ENCODE results near the gene INPP4B.
"Not testable (repeated sequence)": the region's sequence is repeated elsewhere in the genome, so short reads cannot be mapped to it uniquely, and the experiment has no call there.

The INPP4B gene

DNA sequence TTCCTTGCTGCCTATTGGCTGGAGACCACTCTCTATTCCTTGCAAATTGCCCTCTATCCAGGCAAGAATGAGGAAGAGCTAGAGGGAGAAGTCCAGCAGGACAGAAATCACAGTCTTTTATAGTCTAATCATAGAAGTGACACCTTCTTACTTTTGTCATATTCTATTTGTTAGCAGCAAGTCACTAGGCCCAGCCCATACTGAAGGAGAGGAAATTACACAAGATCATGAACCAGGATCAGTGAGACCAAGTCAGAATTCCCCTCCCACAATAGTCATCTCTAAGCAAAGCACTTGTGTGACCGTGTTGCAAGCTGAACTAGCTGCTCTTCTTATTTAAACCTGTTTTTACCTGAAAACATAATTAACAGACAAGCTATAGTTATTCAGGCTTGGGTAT is 317.7 kb downstream of the INPP4B start:
- no peak for DNase-seq

DNA sequence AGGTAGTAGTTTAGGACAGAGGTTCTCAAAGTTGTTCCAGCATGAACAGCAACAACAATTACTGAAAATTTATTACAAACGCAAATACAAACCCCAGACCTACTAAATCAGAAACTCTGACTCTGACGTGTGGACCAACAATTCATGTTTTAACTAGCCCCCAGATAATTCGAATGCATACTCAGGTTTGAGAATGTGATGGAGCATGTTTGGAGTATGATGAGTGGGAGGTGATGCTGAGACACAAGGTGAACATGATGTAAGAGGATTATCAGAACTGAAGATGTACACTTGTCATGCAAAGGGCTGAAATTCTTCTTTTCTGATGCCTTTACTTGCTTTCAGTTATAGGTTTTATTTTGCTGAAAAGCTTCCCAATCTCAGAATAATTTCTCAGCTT is 323.0 kb downstream of the INPP4B start:
- no peak for DNase-seq

DNA sequence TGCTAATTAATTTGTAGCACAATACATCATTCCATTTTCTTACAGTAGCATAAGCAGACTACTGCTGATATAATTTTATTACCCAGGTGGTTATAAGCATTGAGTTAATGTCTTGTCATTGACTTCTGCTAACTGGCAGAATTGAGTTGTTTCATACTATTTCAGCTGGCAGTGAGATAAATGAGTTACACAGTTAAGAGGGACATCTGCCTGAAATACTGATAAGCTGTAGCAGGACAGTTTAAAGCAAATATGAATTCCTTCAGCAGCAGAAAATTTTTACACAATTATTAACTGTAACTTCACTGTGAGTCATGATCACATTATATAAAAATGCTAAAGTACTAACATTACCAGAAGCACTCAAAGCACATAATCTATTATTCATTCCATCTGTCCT is 326.8 kb downstream of the INPP4B start:
- no peak for DNase-seq

DNA sequence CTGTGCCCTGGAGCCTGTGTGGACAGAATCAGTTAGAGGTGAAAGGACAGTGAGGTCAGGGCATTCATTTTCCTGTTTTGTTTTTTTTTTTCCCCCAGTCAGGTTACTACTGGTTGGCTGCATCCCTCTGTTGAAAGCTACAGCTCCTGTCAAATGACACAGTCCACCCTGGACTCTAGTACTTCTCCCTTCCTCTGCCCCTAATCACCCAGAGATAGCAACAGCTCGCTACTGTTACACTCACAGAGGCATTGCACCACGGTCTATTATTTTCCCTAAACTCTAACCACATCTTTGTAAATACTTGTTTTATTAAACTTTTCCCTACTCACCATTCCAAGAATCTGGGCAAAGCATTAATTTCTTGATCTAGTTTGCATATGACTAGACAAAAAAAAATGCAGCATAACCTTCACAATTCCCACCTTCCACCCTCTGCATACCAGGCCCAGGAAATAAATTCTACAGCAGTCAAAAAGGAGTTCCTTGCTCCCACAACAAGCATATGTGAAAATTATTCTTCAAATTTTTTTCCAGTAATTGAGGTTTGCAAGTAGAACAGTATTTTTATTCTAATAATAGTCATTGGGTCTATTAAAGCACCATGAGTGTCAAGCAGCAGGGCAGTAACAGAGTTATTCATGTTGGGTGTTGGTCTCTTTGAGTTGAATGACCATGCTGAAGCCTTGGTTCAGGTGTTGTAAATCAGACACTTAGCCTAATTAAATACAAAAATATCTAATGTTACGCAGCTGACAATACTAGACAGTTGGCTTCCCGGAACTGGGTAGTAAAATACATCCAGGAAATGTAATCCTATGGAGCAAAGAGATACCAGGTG is 329.2 kb downstream of the INPP4B start:
- DNase-seq = no peak

DNA sequence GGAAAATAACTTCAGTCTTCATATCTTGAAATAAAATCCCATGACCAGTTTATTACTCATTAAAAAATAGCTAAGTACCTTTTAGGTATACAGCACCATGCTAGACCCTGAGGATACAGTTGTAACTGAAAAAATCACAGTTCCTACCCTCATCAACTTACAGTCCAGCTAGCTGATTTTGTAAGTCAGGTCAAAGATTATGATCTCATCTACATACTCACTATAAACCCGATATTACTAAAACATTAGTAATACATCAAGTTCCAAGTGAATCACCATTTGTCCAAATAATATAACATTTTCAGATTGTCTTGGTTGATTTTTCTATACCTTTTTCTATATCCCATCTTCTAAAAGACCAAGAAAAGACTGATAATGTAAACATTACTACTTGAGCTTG is 333.9 kb downstream of the INPP4B start:
- DNase-seq = no peak

DNA sequence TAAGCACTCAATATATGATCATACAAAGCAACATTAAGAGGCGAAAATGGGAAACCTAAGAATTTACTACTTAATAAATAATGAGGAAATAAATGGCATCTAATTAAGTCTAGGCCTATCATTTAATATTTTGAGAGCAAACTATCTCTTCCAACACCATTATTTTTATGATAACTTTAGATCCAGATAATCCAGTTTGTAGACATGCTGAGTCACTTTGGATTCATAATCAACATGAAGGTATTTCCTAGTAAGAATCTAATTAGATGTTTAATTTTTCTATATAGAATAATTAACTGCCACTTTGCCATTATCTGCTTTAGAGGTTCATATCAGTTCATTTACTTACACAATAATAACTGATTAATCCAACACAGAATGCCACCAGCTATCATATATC is 336.2 kb downstream of the INPP4B start:
- no peak for DNase-seq

DNA sequence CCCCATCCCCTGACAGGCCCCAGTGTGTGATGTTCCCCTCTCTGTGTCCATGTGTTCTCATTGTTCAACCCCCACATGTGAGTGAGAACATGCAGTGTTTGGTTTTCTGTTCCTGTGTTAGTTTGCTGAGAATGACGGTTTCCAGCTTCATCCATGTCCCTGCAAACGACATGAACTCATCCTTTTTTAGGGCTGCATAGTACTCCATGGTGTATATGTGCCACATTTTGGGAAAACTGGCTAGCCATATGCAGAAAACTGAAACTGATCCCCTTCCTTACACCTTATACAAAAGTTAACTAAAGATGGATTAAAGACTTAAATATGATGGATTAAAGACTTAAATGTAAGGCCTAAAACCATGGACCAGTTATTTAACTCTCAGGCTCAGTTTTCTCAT is 336.7 kb downstream of the INPP4B start:
- DNase-seq = not testable (repeated sequence)

DNA sequence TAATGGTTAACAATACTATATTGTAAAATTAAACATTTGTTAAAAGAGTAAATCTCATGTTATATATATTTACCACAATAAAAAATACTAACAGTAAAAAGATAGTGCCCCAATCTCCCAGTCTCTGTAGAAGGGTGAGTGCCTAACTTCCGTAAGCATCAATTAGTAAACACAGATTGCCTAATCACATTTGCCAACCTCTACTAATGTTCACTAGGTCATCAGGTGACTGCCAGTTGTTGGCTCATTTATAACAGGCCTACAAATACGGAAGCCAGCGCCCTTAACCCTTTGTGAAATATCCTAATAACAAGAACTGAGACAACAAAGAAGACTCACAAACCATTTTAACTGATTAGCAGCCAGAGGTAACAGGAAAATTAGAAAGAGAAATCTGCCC is 345.1 kb downstream of the INPP4B start:
- DNase-seq = no peak

DNA sequence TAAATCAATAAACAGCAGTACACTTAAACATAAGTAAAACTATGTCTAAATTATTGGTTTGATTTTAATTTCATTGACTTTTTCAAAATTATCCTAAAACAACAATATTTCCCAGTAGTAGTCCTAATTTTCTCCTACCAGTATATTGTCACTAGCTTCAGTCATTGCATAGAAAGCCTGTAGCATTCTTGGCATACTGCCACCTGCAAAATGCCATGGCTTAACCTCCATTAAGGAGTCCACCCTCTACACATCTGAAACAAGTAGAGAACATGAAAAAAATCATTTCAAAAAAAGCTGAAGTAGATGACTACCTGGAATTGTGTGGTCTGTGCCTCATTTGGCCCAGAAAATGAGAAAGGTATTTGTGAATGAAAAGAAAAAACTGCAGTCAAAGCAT is 348.5 kb downstream of the INPP4B start:
- no peak for DNase-seq

DNA sequence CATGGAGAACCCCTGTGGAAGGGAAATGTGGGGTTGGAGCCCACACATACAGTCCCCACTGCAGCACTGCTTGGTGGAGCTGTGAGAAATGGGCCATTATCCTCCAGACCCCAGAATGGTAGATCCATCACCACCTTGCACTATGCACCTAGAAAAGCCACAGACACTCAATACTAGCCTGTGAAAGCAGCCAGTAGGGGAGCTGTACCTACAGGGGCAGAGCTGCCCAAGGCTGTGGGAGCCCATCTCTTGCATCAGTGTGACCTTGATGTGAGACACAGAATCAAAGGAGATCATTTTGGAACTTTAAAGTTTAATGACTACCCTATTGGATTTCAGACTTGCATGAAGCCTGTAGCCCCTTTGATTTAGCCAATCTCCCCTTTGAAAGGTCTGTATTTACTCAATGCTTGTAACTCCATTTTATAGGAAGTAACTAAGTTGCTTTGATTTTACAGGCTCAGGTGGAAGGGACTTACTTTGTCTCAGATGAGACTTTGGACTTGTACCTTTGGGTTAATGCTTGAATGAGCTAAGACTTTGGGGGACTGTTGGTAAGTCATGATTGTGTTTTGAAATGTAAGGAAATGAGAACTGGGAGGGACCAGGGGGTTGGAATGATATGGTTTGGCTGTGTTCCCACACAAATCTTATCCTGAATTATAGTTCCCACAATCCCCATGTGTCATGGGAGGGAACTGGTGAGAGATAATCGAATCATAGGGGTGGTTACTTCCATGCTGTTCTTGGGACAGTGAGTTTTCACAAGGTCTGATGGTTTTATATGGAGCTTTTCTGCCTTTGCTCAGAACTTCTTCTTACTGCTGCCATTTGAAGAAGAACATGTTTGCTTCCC is 352.6 kb downstream of the INPP4B start:
- DNase-seq = no peak

DNA sequence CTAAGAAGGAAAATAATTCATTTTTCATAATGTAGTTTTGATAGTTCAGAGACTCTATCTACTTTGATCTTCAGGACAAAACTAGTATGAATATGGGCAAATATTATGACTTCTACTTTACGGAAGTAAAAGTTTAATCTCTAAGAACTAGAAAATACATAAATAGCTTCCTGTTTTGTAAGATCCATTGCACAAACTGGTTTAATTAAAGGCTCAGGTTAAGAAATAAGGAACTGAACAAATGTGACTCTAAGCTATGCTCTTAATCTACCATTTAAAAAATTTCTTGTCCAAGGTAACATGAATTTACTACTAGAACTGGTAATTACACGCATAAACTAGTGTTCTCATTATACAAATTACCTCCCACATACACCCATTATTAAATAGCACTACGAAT is 360.6 kb downstream of the INPP4B start:
- no peak for DNase-seq

DNA sequence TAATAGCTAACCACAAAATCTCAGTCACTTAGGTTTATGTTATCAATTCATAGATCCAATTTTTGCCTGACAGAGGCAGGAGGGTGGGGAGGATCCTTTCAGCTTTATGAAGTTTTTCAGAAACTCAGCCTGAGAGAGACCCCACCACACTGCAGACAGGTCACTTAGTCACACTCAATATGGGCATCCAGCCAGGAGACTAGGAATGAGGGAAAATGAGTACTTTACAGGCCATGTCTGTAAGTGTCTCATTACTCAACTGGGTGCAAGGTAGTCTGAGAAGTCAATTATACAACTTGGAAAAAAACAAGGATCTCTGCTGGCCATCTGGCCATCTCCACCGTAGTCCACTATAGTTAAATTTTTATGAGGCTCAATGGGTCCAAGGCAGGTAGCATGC is 365.9 kb downstream of the INPP4B start:
- DNase-seq = no peak

DNA sequence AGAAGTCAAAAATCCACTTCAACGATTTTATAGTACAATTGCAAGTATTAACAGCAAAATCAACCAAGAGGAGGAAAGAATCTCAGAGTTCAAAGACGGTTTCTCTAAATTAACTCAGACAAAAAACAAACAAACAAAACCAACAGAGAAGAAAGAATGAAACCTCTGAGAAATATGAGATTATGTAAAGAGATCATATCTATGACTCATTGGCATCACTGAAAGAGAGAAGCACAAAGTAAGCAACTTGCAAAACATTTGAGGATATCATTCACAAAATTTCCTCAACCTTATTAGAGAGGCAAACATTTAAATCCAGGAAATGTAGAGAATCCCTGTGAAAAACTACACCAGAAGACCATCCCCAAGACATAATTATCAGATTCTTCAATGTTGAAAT is 370.4 kb downstream of the INPP4B start:
- DNase-seq = no peak

DNA sequence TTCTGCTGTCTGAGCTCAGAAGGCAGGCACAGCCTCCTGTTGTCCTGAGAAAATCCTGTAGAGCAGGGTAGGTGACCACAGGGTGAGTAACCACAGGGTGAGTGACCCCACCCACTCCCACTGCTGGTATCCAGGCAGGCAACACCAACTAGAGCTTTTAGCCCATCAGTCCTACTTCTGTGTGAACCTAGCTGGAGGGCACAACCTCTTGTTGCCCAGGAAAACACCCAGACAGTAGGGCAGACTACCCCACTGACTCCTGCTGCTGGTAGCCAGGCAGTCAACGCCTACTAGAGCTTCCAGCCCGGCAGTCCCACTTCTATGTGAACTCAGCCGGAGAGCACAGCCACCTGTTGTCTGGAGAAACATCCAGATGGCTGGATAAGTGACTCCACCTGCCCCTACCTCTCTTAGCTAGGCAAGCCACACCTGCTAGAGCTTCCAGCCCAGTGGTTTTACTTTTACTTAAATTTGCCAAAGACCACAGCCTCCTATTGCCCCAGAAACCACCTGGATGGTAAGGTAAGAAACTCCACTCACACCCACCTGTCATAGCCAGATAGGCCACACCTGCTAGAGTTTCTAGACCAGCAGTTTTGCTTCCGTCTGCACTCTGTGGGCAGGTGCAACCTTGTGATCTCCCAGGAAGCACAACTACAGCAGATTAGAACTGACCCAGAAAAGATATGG is 371.6 kb downstream of the INPP4B start:
- no peak for DNase-seq

DNA sequence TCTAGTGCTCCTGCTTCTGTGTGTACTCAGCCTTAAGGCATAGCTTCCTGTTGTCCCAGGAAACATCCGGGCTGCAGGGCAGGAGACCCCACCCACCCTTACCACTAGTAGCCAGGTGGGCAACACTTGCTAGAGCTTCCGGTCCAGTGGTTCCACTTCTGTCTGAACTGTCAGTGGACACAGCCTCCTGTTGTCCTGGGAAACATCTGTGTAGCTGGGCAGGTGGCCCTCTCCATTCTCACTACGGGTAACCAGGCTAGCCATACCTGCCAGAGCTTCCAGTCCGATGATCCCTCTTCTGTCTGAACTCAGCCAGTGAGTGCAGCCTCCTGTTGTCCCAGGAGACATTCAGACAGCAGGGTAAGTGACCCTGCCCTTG is 372.2 kb downstream of the INPP4B start:
- no peak for DNase-seq

DNA sequence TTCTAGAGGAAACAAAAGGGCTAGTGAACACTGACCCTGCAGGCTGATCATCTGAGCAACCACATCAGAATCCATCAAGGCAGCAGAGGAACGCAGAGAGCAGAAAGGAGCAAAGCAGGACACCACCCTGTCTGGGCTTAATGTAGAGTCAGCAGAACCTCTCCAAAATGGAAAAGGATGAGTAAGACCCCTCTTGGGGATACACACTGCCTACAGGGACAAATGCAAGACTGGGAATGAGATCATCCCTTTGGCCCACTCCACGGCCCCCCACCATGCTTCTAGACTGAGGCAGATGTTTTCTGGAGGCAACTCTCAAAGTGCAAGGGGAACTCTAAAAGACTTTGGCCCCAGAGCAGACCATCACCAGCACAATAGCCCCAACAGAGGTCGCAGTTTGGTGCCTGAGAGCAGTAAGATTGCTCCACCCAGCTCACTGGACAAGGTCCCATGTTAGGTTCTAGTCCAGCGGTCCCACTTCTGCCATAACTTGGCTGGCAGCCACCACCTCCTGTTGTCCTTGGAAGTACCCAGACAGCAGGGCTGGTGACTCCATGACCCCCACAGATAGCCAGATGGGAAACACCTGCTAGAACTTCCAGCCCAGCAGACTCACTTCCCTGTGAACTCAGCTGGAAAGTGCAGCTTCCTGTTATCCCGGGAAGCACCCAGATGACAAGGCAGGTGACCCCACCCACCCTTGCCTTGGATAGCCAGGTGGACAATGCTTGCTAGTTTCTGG is 372.7 kb downstream of the INPP4B start:
- DNase-seq = no peak

DNA sequence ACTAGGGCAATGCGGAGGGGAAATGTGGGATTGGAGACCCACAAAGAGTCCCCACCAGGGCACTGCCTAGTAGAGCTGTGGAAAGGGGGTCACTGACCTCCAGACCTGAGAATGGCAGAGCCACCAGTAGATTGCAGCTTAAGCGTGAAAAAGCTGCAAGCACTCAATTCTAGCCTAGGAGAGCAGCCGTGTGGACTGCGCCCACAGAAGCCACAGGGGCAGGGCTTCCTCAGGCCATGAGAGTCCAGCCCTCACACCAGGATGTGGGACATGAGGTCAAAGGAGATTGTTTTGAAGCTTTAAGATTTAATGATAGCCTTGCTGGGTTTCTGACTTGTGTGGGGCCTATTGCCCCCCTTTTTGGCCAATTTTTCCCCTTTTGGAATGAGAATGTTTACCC is 379.0 kb downstream of the INPP4B start:
- DNase-seq = no peak

DNA sequence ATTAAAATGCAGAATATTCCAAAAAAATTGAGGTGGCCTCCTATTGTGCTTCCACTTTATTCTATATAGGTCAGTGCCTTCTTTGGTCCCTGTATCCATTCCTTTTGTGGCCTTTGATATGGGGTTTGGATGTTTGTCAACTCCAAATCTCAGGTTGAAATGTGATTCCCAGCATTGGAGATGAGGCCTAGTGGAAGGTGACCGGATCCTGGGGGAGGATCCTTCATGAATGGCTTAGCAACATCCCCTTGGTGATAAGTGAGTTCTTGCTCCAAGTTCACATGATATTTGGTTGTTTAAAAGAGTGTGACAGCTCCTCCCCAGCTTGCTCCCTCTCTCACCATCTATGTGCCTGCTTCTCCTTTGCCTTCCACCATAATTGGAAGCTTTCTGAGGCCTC is 380.6 kb downstream of the INPP4B start:
- DNase-seq = no peak

DNA sequence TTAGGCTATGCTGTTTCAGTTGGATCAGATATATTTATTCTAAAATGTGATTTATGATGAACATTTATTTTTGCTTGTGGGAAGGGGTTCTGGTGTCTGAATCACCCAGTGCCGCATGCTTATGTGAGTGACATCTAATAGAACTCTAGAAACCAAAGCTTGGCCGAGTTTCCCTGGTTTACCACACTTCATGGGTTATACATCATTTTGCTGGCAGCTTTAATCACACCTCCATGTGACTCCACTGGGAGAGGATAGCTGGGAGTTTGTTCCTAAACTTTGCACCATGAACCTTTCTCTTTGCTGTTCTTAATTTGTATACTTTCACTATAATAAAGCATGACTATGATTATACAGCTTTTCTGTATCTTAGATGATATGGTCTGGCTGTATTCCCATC is 382.9 kb downstream of the INPP4B start:
- no peak for DNase-seq

DNA sequence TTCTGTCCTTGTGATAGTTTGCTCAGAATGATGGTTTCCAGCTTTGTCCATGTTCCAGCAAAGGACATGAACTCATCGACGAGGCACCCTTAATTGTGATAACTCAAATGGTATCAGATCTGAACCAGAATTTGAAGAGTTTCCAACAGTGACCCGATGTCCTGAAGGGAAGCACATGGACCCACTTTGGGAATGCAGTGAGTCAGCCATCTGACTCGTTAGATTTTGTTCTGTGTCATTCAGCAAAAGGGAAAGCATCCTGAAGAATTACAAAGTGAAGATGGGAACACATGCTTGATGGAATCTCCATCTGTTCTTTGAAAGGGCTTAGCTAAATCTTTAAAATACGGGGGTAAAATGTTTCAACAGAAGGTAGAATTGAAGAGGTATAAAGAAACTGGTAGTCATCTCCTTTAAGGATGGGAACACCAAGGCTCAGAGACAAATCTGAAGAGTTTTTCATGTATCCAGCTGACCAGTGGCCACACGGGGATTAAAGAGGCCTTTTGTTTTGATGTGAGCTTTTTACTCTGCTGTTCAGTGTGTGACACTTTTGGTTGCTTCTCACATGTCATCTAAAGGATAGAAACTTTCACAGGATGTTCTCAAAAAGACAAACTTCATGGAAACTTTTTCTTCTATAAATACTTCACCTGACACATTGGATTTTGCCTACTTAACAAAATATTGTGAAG is 393.8 kb downstream of the INPP4B start:
- DNase-seq = no peak

DNA sequence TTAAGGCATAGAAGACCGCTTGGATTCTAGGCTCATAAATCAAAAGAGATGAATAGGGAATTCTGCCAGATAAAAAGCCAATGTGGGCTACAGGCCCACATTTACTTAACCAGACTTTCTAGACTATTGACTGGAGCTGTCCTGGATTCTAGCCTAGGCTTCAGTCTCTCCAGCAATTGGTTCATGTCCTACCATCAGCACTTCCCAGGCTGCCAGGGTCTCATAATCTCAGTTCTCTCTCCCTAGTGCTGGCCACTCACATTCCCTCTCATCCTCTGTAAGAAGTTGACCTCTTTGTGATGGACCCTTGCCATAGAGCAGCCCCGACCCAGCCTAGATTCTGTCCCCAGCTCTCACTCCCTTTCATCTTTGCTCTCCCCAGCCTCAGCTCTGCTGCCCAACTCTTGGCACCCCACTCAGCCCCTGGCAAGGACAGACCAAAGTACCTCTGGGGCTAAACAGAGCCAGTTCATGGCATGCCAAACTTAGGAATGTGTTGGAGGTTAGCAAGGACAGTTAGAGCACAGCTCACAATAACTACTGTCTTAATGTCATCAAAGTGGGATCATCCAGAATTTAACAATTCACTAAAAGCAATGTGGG is 396.2 kb downstream of the INPP4B start:
- no peak for DNase-seq

DNA sequence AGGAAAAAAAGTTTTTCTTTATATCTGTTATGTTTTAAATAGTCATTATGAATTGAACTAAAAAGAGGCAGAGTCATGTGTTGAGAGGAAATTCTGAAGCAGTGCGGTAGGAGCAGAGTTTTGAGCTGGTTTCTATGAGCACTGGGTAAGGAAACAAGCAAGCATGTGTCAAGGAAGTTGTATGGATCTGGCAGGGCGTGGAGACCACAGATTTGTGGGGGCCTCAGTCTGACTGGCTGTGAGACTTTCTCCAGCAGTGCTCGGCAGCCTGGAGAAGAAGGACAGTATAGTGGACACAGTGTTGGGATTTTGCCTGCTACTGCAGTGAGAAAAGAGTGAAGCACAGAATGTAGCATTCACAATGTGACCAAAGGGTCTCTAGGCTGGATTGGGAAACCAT is 399.1 kb downstream of the INPP4B start:
- DNase-seq = no peak
